Activated CD8-positive, alpha-beta memory T cell treated with anti-CD3 and anti-CD28 coated beads, Interleukin-2, amount 50 U/mL, for 1 hour (primary cell): ENCODE measurements around the gene USP47.
"Not testable (repeated sequence)": the region's sequence is repeated elsewhere in the genome, so short reads cannot be mapped to it uniquely, and the experiment has no call there.

Source experiments
- DNase-seq: peaks from one replicate; pipeline ENCODE4 v3.0.0-alpha.2; 2020; ENCODE audit errors: extremely low read depth

Gene USP47

DNA sequence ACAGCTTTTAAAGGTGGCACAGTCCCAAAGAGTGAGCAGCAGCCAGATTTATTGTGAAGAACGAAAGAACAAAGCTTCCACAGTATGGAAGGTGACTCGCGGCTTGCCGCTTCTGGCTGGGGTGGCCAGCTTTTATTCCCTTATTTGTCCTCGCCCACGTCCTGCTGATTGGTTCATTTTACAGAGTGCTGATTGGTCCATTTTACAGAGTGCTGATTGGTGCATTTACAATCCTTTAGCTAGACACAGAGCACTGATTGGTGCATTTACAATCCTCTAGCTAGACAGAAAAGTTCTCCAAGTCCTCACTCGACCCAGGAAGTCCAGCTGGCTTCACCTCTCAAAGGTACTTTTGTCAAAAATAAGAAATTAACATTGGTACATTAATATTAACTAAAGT is 10.4 kb upstream of the USP47 start:
- not testable (repeated sequence) for DNase-seq

DNA sequence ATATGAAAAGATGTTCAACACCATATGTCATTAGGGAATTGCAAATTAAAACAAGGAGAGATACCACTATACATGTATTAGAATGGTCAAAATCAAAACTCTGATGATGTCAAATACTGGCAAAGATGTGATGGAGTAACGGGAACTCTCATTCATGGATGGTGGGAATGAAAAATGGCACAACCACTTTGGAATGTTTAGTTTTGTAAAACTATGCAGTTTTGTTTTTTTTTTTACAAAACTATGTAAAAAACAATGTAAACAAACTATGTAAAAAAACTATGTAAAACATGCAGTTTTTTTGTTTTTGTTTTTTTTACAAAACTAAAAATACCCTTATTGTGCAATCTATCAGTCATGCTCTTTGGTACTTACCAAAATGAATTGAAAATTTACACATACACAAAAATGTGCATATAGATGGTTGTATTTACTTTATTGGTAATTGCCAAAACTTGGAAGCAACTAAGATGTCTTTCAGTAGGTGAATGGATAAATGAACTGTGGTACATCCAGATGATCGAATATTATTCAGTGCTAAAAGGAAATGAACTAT is 5.0 kb upstream of the USP47 start:
- no peak for DNase-seq

DNA sequence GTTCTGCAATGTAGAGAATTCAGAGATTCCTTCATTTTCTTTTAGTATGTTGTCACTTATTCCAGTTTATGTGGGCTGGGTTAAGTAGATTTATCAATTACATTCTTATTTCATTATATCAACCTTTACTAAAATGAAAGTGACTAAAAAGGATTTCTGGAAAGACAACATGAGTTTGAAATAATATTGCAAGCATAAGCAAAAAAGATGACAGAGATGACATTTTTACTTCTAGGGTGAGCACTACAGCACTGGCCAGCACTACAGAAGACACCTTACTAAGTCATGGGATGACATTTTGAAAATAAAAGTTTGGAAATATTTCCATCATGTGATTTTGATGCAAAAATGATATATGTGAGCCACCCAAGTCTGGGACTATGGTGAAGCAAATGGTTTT is 2.1 kb upstream of the USP47 start:
- no peak for DNase-seq

DNA sequence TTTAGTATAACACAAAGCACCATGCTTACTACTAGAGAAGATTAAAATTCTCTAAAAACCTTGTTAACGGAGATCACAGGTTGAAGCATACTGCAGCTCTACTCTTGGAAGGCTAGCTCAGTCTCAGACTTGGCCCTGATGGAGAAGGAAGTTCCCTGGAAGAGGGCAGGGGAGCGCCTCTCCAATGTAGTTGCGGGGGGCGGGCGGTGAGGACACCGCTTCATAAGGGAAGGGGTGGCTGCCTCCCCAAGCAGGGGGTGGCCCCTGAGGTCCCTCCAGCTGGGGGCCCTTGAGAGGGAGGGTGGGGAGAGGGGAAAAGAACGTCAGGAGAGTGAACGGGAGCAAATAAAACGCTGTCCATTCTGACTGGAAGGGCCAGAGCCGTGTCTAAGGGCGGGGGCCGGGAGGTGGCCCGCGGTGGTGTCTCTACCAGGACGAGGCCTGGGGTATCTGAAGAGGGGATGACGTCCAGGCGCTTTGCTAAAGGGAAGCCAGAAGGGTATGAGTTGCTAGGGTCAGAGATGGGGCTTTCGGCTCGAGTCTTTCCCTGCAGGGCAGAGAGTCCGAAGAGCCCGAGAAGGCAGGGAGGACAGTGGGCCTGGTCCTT is 553 bp upstream of the USP47 start:
- DNase-seq: no peak

DNA sequence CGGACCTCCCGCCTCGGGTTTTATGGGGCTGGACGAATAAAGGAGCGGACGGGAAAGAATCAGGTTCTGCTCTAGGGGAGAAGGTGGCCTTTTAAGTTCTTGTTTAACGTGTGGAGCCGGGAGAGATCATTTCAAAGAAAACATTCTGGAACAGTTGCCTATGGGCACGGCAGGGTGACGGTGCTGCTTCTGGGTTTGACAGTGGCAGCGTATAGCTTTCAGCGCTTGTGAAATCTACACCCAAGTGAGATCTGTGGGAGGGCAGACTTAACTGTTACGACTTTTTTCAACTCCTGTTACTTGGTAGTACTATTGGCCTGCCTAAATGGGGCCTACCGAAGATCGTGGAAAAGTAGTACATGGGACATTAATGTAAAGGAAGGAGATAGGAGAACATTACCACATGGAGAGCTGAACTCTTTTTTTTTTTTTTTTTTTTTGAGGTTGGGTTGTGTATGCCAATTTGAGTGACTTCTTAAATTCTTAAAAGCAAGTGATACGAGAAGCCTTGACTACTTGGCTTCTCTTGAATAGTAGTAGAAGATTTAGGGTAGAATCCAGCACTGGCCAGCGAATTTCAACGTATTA is 743 bp downstream of the USP47 start:
- DNase-seq: no peak

DNA sequence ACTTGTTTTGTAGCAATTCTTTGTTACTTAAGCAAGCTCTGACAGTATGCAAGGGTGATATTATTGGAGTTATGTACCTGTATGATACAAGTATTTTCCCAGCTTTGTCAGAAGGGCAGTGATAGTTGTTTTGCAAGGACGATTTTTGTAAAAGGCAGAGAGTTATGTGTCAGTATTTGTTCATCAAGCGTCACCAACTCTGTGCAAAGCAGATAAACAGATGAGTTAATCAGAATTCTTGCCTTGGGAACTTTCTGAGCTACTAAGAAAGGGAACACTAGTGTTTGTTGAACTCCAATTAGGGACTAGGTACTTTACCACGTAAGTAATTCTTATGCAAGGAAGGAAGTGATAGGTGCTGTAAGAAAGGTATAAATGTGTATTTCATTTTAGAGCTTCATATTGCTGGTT is 1.4 kb downstream of the USP47 start:
- no peak for DNase-seq

DNA sequence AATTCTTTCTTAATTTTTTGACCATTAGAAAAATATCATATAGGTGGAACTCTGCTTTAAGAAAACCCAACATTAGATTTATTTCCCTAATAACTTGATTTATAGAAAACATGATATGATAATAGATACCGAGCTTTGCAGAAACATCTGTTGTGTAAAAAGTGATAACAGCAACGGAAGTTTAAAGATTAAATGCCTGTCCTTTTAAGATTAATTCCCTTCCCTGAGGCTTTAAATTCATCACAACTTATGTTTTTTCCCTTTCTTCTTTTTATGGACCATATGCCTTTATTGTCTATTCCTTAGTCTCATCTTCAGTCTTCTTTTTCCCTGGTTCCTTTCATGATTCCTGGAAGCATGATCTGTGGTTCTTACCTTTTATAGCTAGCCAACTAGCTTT is 1.9 kb downstream of the USP47 start:
- no peak for DNase-seq

DNA sequence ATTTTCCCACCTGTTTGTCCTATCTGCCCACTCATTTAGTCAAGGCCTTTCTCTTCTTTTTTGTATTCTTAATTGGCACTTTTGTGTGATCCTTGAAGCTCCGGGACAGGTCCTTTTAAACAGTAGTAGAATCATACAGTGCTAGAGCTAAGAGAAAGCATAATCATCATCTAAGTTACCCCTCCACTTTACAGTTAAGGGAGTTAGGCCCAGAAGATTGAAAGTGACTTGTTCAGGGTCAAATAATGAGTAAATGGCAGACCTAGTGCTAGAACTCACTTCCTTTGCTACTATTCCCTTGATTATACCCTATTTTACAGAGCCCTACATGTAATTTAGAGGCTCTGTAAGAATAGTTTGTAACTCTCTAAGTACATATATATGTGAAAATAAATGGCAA is 2.5 kb downstream of the USP47 start:
- DNase-seq: no peak

DNA sequence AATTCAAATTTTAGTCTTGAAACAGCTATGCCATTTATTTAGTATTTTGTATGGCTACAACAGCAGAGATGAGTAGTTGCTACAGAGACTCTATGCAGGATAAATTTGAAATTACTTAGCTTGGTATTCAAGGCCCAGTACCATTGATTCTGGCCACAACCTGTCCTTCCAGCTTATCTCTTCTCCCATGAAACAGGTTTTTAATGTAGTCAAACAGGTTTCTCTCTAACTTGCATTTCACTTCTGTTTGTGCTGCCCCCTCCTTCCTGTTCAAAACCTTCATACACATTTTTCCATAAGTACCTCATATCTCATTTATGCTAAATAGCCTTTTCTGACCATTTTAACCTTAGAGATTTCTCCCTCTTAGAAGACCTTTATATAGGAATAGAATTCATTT is 3.3 kb downstream of the USP47 start:
- DNase-seq: no peak

DNA sequence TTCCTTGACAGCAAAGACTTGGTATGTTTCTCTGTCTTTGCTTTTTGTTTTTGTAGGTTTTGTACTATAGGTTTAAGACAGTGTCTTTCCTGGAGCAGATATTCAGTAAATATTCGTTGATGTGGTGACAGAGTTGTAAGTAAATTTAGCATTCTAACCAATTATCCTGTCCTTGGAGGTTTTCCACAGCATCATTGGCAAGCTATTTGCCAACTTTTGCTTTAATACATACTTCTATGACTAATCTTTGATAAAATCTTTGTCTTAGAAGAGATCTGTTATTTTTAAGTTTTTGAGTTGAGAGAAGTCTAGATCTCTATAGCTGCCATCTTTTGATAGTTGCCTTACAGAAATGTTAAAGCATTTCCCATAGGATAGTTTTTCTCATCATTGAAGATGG is 3.8 kb downstream of the USP47 start:
- DNase-seq: no peak

DNA sequence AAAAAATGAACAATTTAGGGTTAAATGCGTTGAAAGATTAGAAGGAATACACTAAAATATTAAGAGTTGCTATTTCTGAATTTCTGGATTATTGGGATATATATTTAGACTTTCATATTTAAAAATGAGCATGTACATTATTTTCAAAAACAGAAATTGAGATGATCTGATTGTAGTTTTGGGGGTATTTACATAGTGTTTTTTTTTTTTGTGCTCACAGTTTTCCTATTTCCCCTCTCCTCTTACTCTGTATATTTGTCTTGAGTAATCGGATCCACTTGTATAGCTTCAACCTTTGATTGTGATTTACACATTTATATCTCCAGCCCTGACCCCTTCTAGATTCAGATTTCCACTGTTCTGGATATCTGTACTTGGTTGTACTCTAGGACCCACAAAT is 5.3 kb downstream of the USP47 start:
- no peak for DNase-seq

DNA sequence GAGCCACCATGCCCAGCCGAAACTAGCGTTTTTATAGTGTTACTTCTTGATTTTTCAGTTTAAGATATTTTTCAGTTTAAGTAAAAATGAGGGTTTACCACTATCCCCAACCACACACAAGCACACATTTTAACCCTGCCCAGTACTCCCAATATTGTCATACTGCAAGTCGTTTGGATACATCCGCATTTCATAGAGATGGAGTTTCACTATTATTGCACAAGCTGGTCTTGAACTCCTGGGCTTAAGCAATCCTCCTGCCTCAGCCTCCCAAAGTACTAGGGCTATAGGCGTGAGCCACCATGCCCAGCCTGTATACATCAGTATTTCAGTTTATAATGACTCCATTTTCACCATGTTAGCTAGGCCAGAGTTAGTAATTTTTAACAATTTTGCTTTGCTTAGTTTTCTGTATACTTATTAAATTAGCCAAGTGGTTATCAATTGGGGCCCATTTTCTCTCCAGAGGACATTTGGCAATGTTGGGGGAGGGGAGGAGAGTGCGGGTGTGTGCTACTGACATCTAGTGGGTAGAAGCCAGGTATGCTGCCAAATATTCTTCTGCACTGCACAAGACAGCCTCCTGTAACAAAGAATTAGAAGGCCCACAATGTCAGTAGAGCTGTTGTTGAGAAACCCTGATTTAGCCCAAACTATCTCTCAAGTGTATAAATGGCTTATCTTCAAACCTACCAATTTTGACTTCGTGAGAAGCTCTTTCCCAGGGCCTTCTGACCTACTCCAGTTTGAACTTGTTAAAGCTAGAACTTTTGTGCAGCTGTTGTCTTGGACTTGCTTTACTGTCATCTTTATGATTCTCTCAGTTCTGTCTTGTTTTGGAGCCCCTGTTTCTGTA is 7.3 kb downstream of the USP47 start:
- no peak for DNase-seq

DNA sequence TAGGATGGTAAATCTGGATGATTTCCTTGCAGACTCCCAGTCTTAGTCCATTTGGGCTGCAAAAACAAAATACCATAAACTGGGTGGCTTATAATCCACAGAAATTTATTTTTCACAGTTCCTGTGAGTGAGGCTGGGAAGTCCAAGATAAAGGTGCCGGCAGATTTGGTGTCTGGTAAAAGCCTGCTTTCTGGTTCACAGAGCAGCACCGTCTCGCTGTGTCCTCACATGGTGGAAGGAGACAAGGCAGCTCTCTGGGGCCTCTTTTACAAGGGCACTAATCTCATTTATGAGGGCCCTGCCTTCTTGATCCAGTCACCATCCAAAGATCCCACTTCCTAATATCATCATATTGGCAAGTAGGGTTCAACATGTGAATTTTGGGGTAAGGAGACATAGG is 8.9 kb downstream of the USP47 start:
- no peak for DNase-seq

DNA sequence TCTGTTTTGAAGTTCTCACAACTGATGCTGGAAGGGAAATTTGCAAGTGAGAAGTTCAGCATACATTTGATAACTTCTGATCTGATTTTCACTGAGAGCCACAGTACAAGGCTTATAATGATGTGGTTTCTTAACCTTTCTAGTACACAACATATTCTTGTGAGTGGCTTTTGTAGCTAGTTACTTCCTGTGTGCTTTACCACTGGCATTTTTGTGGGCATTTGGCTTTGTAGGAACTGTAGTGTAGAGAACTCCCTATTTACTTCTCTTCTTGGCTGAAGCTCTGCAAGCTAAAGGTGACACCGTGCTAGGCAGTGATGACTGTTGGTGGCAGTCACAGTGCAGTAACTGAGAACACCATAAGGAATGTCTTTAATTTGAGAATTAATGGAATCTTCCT is 14.9 kb downstream of the USP47 start:
- no peak for DNase-seq

DNA sequence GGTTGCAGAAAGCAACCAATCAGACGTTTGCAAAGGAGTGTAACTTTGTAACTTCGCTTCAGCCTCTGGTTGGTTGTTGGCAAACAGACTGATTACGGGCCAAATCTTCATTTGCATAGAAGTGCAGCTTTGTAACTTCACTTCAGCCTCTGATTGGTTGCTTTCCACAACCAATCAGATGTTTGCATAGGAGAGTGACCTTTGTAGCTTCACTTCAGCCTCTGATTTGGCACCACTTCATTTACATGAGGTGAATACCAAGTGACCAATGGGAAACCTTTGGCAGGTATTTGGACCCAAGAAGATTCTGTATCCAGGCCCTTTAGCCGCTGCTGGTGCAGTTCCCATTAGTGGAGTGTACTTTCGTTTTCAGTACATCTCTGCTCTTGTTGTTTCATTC is 16.0 kb downstream of the USP47 start:
- DNase-seq: no peak

DNA sequence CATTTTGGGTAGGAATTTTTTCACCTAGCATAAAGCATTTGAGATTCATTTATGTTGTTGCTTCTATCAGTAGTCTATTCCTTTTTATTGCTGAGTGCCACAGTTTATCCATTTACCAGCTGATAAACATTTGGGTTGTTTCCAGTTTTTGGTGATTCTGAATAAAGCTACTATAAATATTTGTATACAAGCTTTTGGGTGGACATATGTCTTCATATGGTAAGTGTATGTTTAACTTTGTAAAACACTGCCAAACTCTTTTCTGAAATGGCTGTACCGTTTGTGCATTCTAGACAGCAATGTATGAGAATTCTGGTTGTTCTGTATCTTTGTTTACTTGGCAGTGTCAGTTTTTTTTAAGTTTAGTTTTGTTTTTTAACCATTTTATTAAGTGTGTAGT is 16.9 kb downstream of the USP47 start:
- no peak for DNase-seq

DNA sequence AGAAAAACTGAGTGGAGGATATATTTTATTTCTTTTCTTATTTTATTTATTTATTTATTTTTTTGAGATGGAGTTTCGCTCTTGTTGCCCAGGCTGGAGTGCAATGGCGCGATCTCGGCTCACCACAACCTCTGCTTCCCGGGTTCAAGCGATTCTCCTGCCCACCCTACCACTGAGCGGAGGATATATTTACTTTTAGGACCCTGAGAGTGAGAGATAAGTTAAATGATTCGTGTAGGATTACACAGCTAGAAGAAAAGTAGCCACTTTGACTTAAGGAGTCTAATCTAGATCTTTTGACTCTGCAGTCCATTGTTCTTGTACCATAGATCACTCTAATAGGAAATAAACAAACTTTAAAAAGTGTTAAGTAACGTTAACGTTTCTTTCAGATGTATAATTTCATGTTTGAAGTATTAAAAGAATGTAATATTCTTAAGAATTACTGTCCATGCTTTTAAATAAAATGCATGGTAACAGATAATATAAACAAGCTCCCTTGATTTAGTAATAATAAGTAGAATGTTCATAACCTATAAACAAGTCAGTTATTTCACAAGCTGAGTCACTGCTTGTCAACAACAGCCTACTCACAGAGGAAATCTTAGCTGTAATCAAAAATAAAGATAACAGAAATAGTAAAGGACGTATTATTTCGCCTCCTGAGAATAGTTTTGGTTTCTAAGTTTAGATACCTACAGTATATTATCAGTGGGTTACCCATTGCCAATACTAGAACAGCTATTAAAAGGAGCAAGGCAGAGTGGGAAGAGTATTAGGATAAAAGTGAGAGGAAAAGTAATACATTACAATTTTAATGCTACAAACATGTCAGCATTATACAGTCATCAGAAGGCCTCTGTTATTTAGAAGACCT is 18.6 kb downstream of the USP47 start:
- DNase-seq: no peak

DNA sequence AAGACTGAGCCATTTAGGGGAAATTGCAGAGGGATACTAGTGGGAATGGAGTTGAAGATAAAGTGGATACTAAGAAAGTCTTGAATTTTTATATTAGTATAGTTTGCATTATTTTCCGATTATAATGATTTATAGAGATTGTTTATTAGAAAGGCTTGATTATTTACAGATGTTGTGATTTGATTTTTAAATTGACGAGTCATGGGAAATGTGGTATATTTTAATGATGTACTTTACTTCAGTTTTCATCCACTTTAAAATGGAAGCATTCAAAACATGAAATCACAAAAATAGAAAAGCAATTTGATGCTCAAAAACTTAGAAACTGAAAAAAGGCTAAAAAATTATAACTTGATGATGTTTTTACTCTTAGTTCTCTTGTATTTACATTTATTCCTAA is 21.2 kb downstream of the USP47 start:
- DNase-seq: no peak

DNA sequence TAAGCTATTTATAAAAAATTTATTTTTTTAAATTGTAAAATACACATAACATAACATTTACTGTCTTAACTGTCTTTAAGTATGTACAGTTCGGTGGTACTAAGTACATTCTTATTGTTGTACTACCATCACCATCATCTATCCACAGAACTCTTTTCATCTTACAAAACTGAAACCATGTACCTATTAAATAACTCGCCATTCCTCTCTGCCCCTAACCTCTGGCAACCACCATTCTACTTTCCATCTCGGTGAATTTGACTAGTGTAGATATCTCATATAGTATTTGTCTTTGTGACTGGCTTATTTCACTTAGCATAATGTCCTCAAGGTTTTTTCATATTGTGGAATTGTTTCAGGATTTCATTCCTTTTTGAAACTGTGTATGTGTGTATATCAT is 22.6 kb downstream of the USP47 start:
- DNase-seq: no peak

DNA sequence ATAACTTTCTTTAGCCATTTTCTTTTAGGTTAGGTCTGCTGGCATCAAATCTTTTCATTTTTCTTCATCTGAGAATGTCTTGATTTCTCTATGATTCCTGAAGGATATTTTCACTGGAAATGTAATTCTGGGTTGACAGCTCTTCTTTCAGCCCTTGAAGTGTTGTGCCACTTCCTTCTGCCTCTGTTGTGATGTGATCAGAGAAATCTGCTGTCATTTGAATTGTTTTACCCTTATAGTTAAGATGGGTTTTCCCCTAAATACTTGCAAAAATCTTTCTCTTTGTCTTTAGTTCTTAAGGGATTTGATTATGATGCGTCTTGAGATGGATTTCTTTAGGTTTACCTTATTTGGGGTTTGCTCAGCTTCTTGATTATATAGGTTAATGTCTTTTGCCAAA is 23.0 kb downstream of the USP47 start:
- no peak for DNase-seq

DNA sequence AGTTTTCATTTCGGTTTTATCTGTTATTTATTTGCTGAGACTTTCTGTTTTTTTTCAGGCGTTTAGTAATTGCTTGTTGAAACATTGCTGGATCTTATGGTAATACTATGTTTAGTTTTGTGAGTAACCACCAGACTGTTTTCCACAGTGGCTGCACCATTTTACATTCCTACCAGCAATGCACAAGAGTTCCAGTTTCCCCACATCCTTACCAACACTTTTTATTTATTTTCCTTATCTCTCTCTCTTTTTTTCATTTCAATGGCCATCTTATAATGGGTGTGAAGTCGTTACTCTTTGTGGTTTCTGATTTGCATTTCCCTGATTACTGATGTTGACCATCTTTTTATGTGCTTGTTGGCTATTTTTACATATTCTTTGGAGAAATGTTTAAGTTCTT is 23.7 kb downstream of the USP47 start:
- DNase-seq: no peak

DNA sequence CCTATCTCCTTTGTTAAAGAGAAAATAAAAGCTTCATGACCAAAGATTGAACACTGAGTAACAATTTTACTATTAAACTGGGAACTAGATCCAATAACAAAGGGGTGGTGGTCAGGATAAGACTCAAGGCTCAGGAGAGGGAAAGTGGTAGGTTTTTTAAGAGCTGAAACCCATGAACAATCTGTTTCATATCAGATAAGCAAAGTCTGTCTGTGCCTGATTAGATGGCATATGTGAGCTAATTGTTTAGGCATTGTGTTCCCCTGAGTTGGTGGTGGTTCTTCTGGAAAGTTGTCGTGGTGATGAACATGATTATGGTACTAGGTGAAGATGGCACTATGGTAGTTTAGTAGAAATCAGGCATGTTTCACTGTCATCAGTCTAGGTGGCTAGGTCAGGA is 24.4 kb downstream of the USP47 start:
- DNase-seq: no peak
